Fibroblast of lung (primary cell): ENCODE measurements around the gene SCN10A. TPM values are rescaled to one million over a fixed set of nuclear protein-coding genes. Genes with fewer than 3 reads are reported as not detected.

Experiments used
- DNase-seq, 2 donors: peaks; one replicate each; pipeline versions ENCODE4 v3.0.0 to v3.0.0-alpha.2; 2010; ENCODE audit warnings: low read depth in 2 of 2
- H2AFZ ChIP-seq: 2 replicates; pipeline ENCODE4 v1.5.1; 2012; ENCODE audit warnings: low read length, control low read depth, inconsistent platforms
- H3K27ac ChIP-seq: 2 replicates; pipeline ENCODE4 v1.5.1; 2011; ENCODE audit warnings: low read length, control low read depth; ENCODE audit not compliant: insufficient read depth
- H3K27me3 ChIP-seq: 2 replicates; pipeline ENCODE4 v1.5.1; 2011; ENCODE audit warnings: mild to moderate bottlenecking, low read length; ENCODE audit not compliant: control insufficient read depth, insufficient read depth
- H3K36me3 ChIP-seq: 2 replicates; pipeline ENCODE4 v1.5.1; 2011; ENCODE audit warnings: low read length; ENCODE audit not compliant: control insufficient read depth, insufficient read depth
- H3K4me1 ChIP-seq: 2 replicates; pipeline ENCODE4 v1.5.1; 2011; ENCODE audit warnings: low read length; ENCODE audit not compliant: control insufficient read depth, insufficient read depth; ENCODE audit errors: extremely low read depth
- H3K4me2 ChIP-seq: 2 replicates; pipeline ENCODE4 v1.5.1; 2011; ENCODE audit warnings: low read length, control low read depth; ENCODE audit not compliant: insufficient read depth; ENCODE audit errors: extremely low read depth
- H3K4me3 ChIP-seq, 4 experiments: fragments of 200-600 bp in 1 of 4; sonication (generic) in 1 of 4; replicated peaks in 1 of 4; 2 replicates each; pipeline ENCODE4 v1.5.1; 2011 to 2016; ENCODE audit warnings: low read length in 4 of 4, low read depth in 3 of 4, mild to moderate bottlenecking in 3 of 4, control low read depth in 2 of 4, inconsistent platforms in 1 of 4, mixed read lengths in 1 of 4; ENCODE audit not compliant: insufficient read depth in 1 of 4; ENCODE audit errors: control extremely low read depth in 1 of 4
- H3K79me2 ChIP-seq: 2 replicates; pipeline ENCODE4 v1.5.1; 2012; ENCODE audit warnings: mild to moderate bottlenecking, low read length, inconsistent platforms; ENCODE audit not compliant: control insufficient read depth, insufficient read depth
- H3K9ac ChIP-seq: 2 replicates; pipeline ENCODE4 v1.5.1; 2011; ENCODE audit warnings: mild to moderate bottlenecking, low read length, control low read depth; ENCODE audit not compliant: insufficient read depth
- H3K9me3 ChIP-seq: 2 replicates; pipeline ENCODE4 v1.5.1; 2012; ENCODE audit warnings: low read depth, low read length; ENCODE audit not compliant: control insufficient read depth, insufficient read depth
- H4K20me1 ChIP-seq: 2 replicates; pipeline ENCODE4 v1.5.1; 2011; ENCODE audit warnings: low read length; ENCODE audit not compliant: control insufficient read depth, insufficient read depth; ENCODE audit errors: extremely low read depth
- CTCF ChIP-seq, 2 donors: IDR thresholded peaks in 1 of 2; conservative IDR thresholded peaks in 1 of 2; 1 replicate in 1 of 2; 2 replicates in 1 of 2; pipeline ENCODE4 v1.5.1; 2011 to 2012; ENCODE audit warnings: low read length in 2 of 2, control low read depth in 1 of 2, inconsistent platforms in 1 of 2, low read depth in 1 of 2, mild to moderate bottlenecking in 1 of 2
- EZH2 ChIP-seq: IDR thresholded peaks from 2 replicates; pipeline ENCODE4 v1.5.1; 2012; ENCODE audit warnings: low read length, control low read depth, mild to moderate bottlenecking; ENCODE audit errors: missing control alignments
- polyA plus RNA-seq, 2 donors: library from polyadenylated mRNA; depleted of rRNA in 1 of 2; stranded (reverse) in 1 of 2; unstranded in 1 of 2; fragments of >200 nt; gene quantifications; 2 replicates each; pipeline ENCODE4 v1.2.1, GENCODE V29; 2011 to 2012; ENCODE audit warnings: missing spikeins in 1 of 2
- total RNA-seq: library from RNA; depleted of rRNA; stranded (reverse); fragments of >200 nt; gene quantifications from 2 replicates; pipeline ENCODE4 v1.2.1, GENCODE V29; 2014

Gene SCN10A
- total and polyA plus RNA-seq, 2 donors (not counting 1 experiment from before 2014, with no cell fraction given): not detected

- TF ChIP-seq EZH2: no peak
- Histone ChIP-seq H3K9me3 (no peaks in the 10 kb centered on the region), H3K27ac (no peak overlapping the region), H3K27me3 (no peaks in the 10 kb centered on the region), H3K4me2 (no peak overlapping the region), H3K79me2 (no peaks in the 10 kb centered on the region), H4K20me1 (no peaks in the 10 kb centered on the region), H3K4me3 (no peak overlapping the region), H2AFZ (no peak overlapping the region), H3K4me1 (no peaks in the 10 kb centered on the region), H3K36me3 (no peaks in the 10 kb centered on the region), H3K9ac (no peak overlapping the region)
- no peak for DNase-seq
These were observed 42.5 kb downstream of the SCN10A start for GRCh38 chr3:38773528-38773927.

- TF ChIP-seq CTCF (conservative IDR thresholded peaks at IDR 0.05 in 1 of 2, IDR thresholded peaks at IDR 0.05 in 1 of 2; ENCODE audit: low read depth in 1 of 2, low read length in 2 of 2) (no peak), EZH2 (no peak)
These were observed 52.4 kb downstream of the SCN10A start for GRCh38 chr3:38763569-38763968.

GRCh38 chr3:38758557-38758956 lies 57.5 kb downstream of the SCN10A start:
- TF ChIP-seq CTCF (conservative IDR thresholded peaks at IDR 0.05 in 1 of 2, IDR thresholded peaks at IDR 0.05 in 1 of 2; ENCODE audit: low read depth in 1 of 2, low read length in 2 of 2) (no peak), EZH2 (no peak)
- Histone ChIP-seq H2AFZ (no peak overlapping the region), H4K20me1 (no peaks in the 10 kb centered on the region), H3K4me3 (no peak overlapping the region), H3K79me2 (no peaks in the 10 kb centered on the region), H3K9me3 (no peaks in the 10 kb centered on the region), H3K36me3 (no peaks in the 10 kb centered on the region), H3K4me2 (no peak overlapping the region), H3K27ac (no peak overlapping the region), H3K9ac (no peak overlapping the region), H3K27me3 (no peaks in the 10 kb centered on the region), H3K4me1 (no peaks in the 10 kb centered on the region)
- DNase-seq: no peak

More at GRCh38 chr3:38763569-38763968, 52.4 kb downstream of the SCN10A start:
- Histone ChIP-seq H3K36me3 (no peaks in the 10 kb centered on the region), H4K20me1 (no peaks in the 10 kb centered on the region), H3K9me3 (no peaks in the 10 kb centered on the region), H3K27ac (no peak overlapping the region), H2AFZ (no peak overlapping the region), H3K9ac (no peak overlapping the region), H3K4me1 (no peaks in the 10 kb centered on the region), H3K27me3 (no peaks in the 10 kb centered on the region), H3K4me2 (no peak overlapping the region), H3K4me3 (no peak overlapping the region), H3K79me2 (no peaks in the 10 kb centered on the region)
- no peak for DNase-seq
